K562 (cell line): ENCODE results near the gene HES4. TPM values are rescaled to one million over a fixed set of nuclear protein-coding genes. Genes with fewer than 3 reads are reported as not detected.

ENCODE experiments used
- FIP1L1 ChIP-seq: fragments of 200-400 bp; formaldehyde crosslinking; IDR thresholded peaks from 2 replicates; pipeline ENCODE4 v1.6.1; 2018; ENCODE audit warnings: mild to moderate bottlenecking, low read depth, low read length; ENCODE audit not compliant: poor library complexity, severe bottlenecking
- HDAC2 ChIP-seq: fragments of 450-650 bp; IDR thresholded peaks from 2 replicates; pipeline ENCODE4 v1.6.1; 2016; ENCODE audit warnings: mild to moderate bottlenecking
- NCOA4 ChIP-seq: fragments of 450-650 bp; IDR thresholded peaks from 2 replicates; pipeline ENCODE4 v1.6.1; 2018; ENCODE audit warnings: mild to moderate bottlenecking; ENCODE audit not compliant: partially characterized antibody
- TAL1 ChIP-seq: fragments of 450-650 bp; IDR thresholded peaks from 2 replicates; pipeline ENCODE4 v1.6.1; 2016; ENCODE audit warnings: mild to moderate bottlenecking
- ZNF79 ChIP-seq: fragments of 250-450 bp; sonication (Bioruptor Pico); IDR thresholded peaks from 2 replicates; pipeline ENCODE4 v1.4.0; 2020; ENCODE audit warnings: low read depth, mild to moderate bottlenecking, moderate library complexity
- polyA plus RNA-seq, 8 experiments: library from polyadenylated mRNA; depleted of rRNA in 4 of 8; stranded (reverse) in 5 of 8; unstranded in 3 of 8; fragments of >200 nt; fragmentation: Nextera tagmentation in 2 of 8; fragmentation: Illumina TruSeq in 1 of 8; extraction: Ambion mirVana in 2 of 8; extraction: Trizol in 1 of 8; gene quantifications; 2 replicates each; pipeline versions ENCODE4 v1.2.1 to v1.2.3, GENCODE V29; 2011 to 2014; ENCODE audit warnings: inconsistent platforms in 1 of 8, missing spikeins in 1 of 8
- total RNA-seq, 7 experiments: library from RNA; depleted of rRNA in 6 of 7; stranded (reverse); fragments of >200 nt in 6 of 7; fragmentation: Illumina TruSeq in 2 of 7; extraction: Trizol in 2 of 7; gene quantifications; 2 replicates each; pipeline versions ENCODE4 v1.2.1 to v1.2.3, GENCODE V29; 2011 to 2021; ENCODE audit warnings: low replicate concordance in 1 of 7
- TF ChIP-seq, protein P1 (sequence below): IDR thresholded peaks from 3 replicates; pipeline ENCODE4 v1.6.1; 2011; ENCODE audit warnings: borderline replicate concordance, mild to moderate bottlenecking; ENCODE audit not compliant: insufficient read length, insufficient read depth
- TF ChIP-seq, protein P2 (sequence below): sonication (generic); IDR thresholded peaks from 2 replicates; pipeline ENCODE4 v1.6.1; 2016
- TF ChIP-seq, protein P3 (sequence below): fragments of 200-800 bp; sonication (Bioruptor generic); IDR thresholded peaks from 2 replicates; pipeline ENCODE4 v1.6.1; 2017; ENCODE audit warnings: missing genetic modification characterization, missing compliant biosample characterization
- TF ChIP-seq, protein P4 (sequence below): sonication (generic); formaldehyde crosslinking; IDR thresholded peaks from 2 replicates; pipeline ENCODE4 v1.9.0; 2022; ENCODE audit warnings: mild to moderate bottlenecking, missing genetic modification reagents
- TF ChIP-seq, protein P5 (sequence below): sonication (generic); formaldehyde crosslinking; IDR thresholded peaks from 2 replicates; pipeline ENCODE4 v1.8.1; 2023; ENCODE audit warnings: mild to moderate bottlenecking, missing genetic modification reagents

Gene HES4
- total and polyA plus RNA-seq, 9 of the 15 experiments (the other 6 are each of a cell fraction or from before 2014, with no cell fraction given), result 0.21 to 43.7 (median 5.3) TPM; not detected in 2

DNA sequence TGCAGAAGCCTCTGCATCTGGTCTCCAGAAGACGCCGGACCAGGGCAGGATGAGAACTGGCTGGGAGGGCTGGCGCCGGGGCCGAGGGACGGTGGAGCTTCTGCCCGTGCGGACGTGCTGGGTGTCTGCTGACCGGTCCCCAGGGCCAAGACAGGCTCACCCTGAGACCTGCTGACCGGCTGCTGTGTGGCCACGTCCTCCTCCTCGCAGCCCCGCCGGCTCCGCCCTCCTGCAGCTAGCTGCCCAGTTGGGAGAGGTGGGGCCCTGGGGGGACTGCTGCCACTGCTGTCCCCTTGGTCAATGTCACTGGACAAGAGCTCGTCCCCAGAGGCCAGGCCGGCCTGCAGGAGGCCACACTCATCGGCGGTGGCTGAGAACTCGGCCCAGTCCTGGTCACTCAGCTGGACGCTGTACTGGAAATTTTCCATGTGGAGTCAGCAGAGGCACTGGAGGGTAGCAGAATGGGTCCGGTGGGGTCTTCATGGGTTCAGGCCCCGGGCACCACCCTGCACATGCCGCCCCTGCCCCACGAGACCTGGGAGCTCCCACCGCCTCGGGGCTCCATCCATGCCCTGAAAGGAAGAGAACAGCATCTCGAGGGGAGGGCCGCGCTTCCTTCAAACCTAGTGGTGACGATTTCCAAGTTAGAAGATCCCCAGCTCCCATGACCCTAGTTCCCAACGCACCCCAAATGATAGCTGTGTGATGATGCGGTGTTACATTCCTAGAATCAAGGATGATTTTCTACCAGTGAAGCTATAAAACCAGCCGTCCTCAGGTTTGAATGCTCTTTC, 19.1 kb downstream of the HES4 start (continued):
- TF ChIP-seq, protein P1, sequence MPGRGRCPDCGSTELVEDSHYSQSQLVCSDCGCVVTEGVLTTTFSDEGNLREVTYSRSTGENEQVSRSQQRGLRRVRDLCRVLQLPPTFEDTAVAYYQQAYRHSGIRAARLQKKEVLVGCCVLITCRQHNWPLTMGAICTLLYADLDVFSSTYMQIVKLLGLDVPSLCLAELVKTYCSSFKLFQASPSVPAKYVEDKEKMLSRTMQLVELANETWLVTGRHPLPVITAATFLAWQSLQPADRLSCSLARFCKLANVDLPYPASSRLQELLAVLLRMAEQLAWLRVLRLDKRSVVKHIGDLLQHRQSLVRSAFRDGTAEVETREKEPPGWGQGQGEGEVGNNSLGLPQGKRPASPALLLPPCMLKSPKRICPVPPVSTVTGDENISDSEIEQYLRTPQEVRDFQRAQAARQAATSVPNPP, result no peak
- peak; percentile 46 for TF ChIP-seq FIP1L1
- TF ChIP-seq TAL1, result no peak
- no peak for TF ChIP-seq HDAC2
- TF ChIP-seq, protein P2, sequence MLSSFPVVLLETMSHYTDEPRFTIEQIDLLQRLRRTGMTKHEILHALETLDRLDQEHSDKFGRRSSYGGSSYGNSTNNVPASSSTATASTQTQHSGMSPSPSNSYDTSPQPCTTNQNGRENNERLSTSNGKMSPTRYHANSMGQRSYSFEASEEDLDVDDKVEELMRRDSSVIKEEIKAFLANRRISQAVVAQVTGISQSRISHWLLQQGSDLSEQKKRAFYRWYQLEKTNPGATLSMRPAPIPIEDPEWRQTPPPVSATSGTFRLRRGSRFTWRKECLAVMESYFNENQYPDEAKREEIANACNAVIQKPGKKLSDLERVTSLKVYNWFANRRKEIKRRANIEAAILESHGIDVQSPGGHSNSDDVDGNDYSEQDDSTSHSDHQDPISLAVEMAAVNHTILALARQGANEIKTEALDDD, result no peak
- no peak for TF ChIP-seq NCOA4
- TF ChIP-seq, protein P3, sequence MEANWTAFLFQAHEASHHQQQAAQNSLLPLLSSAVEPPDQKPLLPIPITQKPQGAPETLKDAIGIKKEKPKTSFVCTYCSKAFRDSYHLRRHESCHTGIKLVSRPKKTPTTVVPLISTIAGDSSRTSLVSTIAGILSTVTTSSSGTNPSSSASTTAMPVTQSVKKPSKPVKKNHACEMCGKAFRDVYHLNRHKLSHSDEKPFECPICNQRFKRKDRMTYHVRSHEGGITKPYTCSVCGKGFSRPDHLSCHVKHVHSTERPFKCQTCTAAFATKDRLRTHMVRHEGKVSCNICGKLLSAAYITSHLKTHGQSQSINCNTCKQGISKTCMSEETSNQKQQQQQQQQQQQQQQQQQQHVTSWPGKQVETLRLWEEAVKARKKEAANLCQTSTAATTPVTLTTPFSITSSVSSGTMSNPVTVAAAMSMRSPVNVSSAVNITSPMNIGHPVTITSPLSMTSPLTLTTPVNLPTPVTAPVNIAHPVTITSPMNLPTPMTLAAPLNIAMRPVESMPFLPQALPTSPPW (CRISPR knock-in tag), result no peak; the same call in 1 of the 2 replicates
- TF ChIP-seq ZNF79 (CRISPR knock-in tag), result no peak
- TF ChIP-seq, protein P4, sequence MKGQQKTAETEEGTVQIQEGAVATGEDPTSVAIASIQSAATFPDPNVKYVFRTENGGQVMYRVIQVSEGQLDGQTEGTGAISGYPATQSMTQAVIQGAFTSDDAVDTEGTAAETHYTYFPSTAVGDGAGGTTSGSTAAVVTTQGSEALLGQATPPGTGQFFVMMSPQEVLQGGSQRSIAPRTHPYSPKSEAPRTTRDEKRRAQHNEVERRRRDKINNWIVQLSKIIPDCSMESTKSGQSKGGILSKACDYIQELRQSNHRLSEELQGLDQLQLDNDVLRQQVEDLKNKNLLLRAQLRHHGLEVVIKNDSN (CRISPR knock-in tag), result no peak
- TF ChIP-seq, protein P5, sequence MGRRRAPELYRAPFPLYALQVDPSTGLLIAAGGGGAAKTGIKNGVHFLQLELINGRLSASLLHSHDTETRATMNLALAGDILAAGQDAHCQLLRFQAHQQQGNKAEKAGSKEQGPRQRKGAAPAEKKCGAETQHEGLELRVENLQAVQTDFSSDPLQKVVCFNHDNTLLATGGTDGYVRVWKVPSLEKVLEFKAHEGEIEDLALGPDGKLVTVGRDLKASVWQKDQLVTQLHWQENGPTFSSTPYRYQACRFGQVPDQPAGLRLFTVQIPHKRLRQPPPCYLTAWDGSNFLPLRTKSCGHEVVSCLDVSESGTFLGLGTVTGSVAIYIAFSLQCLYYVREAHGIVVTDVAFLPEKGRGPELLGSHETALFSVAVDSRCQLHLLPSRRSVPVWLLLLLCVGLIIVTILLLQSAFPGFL (CRISPR knock-in tag), result no peak
- TF ChIP-seq, all 486 proteins: peak for 5
